Stimulated activated naive CD8-positive, alpha-beta T cell treated with anti-CD3 and anti-CD28 coated beads, Interleukin-15, Interleukin-2, amounts not matched to agents 100 ng/mL and 50 ng/mL, for 24 hours (primary cell): Measurements from ENCODE around the gene MLLT10.

Source experiments
- H3K27ac Mint-ChIP-seq: one replicate; pipeline ENCODE4 v1.8.0; 2021; ENCODE audit warnings: mild to moderate bottlenecking, mixed read lengths
- H3K27me3 Mint-ChIP-seq: one replicate; pipeline ENCODE4 v1.8.0; 2021; ENCODE audit warnings: mixed read lengths
- H3K36me3 Mint-ChIP-seq: one replicate; pipeline ENCODE4 v1.8.0; 2021; ENCODE audit warnings: low read depth, mixed read lengths
- H3K4me1 Mint-ChIP-seq: one replicate; pipeline ENCODE4 v1.8.0; 2021; ENCODE audit warnings: low read depth, mixed read lengths
- H3K4me3 Mint-ChIP-seq: one replicate; pipeline ENCODE4 v1.8.0; 2021; ENCODE audit warnings: mild to moderate bottlenecking, mixed read lengths
- H3K9me3 Mint-ChIP-seq: one replicate; pipeline ENCODE4 v1.8.0; 2021; ENCODE audit warnings: mixed read lengths

MLLT10 gene

GRCh38 chr10:21518641-21519396, 15.2 kb upstream of the MLLT10 start:
- H3K4me1 Mint-ChIP-seq = peaks cover 34% of the 10 kb centered on the region
- peak overlapping the region; percentile 86 for H3K4me3 Mint-ChIP-seq
- no peaks in the 10 kb centered on the region for H3K9me3 Mint-ChIP-seq
- no peaks in the 10 kb centered on the region for H3K36me3 Mint-ChIP-seq
- H3K27ac Mint-ChIP-seq = no peak overlapping the region
- H3K27me3 Mint-ChIP-seq = peaks cover 84% of the 10 kb centered on the region

- H3K9me3 Mint-ChIP-seq = no peaks in the 10 kb centered on the region
- peak overlapping the region; percentile 86 for H3K4me3 Mint-ChIP-seq
- H3K4me1 Mint-ChIP-seq = peaks cover 35% of the 10 kb centered on the region
- H3K27ac Mint-ChIP-seq = no peak overlapping the region
- H3K36me3 Mint-ChIP-seq = no peaks in the 10 kb centered on the region
- H3K27me3 Mint-ChIP-seq = peaks cover 86% of the 10 kb centered on the region
Observed at GRCh38 chr10:21519397-21519933, 14.6 kb upstream of the MLLT10 start.

- H3K9me3 Mint-ChIP-seq = no peaks in the 10 kb centered on the region
- H3K27ac Mint-ChIP-seq = no peak overlapping the region
- H3K4me3 Mint-ChIP-seq = peak overlapping the region; percentile 86
- peaks cover 40% of the 10 kb centered on the region for H3K4me1 Mint-ChIP-seq
- H3K36me3 Mint-ChIP-seq = no peaks in the 10 kb centered on the region
- peaks cover 86% of the 10 kb centered on the region for H3K27me3 Mint-ChIP-seq
Observed at GRCh38 chr10:21519941-21520436, 14.0 kb upstream of the MLLT10 start.

GRCh38 chr10:21520509-21520908, 13.5 kb upstream of the MLLT10 start:
- peaks cover 86% of the 10 kb centered on the region for H3K27me3 Mint-ChIP-seq
- peaks cover 46% of the 10 kb centered on the region for H3K4me1 Mint-ChIP-seq
- H3K27ac Mint-ChIP-seq = peak overlapping the region; percentile 32
- no peaks in the 10 kb centered on the region for H3K9me3 Mint-ChIP-seq
- peak overlapping the region; percentile 86 for H3K4me3 Mint-ChIP-seq
- no peaks in the 10 kb centered on the region for H3K36me3 Mint-ChIP-seq

- H3K9me3 Mint-ChIP-seq = no peaks in the 10 kb centered on the region
- no peak overlapping the region for H3K27ac Mint-ChIP-seq
- H3K4me1 Mint-ChIP-seq = peaks cover 45% of the 10 kb centered on the region
- H3K36me3 Mint-ChIP-seq = no peaks in the 10 kb centered on the region
- no peak overlapping the region for H3K4me3 Mint-ChIP-seq
- peaks cover 83% of the 10 kb centered on the region for H3K27me3 Mint-ChIP-seq
Observed at GRCh38 chr10:21520949-21521348, 13.1 kb upstream of the MLLT10 start.

GRCh38 chr10:21521751-21522533, 12.1 kb upstream of the MLLT10 start:
- peaks cover 82% of the 10 kb centered on the region for H3K27me3 Mint-ChIP-seq
- H3K4me3 Mint-ChIP-seq = no peak overlapping the region

GRCh38 chr10:21522631-21523406, 11.2 kb upstream of the MLLT10 start:
- peaks cover 78% of the 10 kb centered on the region for H3K27me3 Mint-ChIP-seq
- H3K9me3 Mint-ChIP-seq = no peaks in the 10 kb centered on the region
- H3K4me1 Mint-ChIP-seq = peaks cover 48% of the 10 kb centered on the region
- H3K4me3 Mint-ChIP-seq = no peak overlapping the region
- no peak overlapping the region for H3K27ac Mint-ChIP-seq
- no peaks in the 10 kb centered on the region for H3K36me3 Mint-ChIP-seq

More at GRCh38 chr10:21521751-21522533, 12.1 kb upstream of the MLLT10 start:
- Mint-ChIP-seq H3K9me3 (no peaks in the 10 kb centered on the region), H3K27ac (no peak overlapping the region), H3K4me1 (peaks cover 47% of the 10 kb centered on the region), H3K36me3 (no peaks in the 10 kb centered on the region)

- Mint-ChIP-seq H3K36me3 (no peaks in the 10 kb centered on the region), H3K4me3 (no peak overlapping the region), H3K9me3 (no peaks in the 10 kb centered on the region), H3K27me3 (peaks cover 78% of the 10 kb centered on the region), H3K4me1 (peaks cover 47% of the 10 kb centered on the region), H3K27ac (no peak overlapping the region)
Observed at GRCh38 chr10:21523557-21524008, 10.4 kb upstream of the MLLT10 start.

- H3K4me3 Mint-ChIP-seq = no peak overlapping the region
- H3K9me3 Mint-ChIP-seq = no peaks in the 10 kb centered on the region
- peaks cover 77% of the 10 kb centered on the region for H3K27me3 Mint-ChIP-seq
- no peak overlapping the region for H3K27ac Mint-ChIP-seq
- H3K36me3 Mint-ChIP-seq = no peaks in the 10 kb centered on the region
- peaks cover 42% of the 10 kb centered on the region for H3K4me1 Mint-ChIP-seq
Observed at GRCh38 chr10:21524131-21524525, 9.9 kb upstream of the MLLT10 start.

GRCh38 chr10:21524526-21525366, 9.3 kb upstream of the MLLT10 start:
- H3K36me3 Mint-ChIP-seq = no peaks in the 10 kb centered on the region
- peaks cover 40% of the 10 kb centered on the region for H3K4me1 Mint-ChIP-seq
- H3K4me3 Mint-ChIP-seq = peak overlapping the region; percentile 89
- H3K27me3 Mint-ChIP-seq = peaks cover 75% of the 10 kb centered on the region
- H3K27ac Mint-ChIP-seq = peak overlapping the region; percentile 92
- no peaks in the 10 kb centered on the region for H3K9me3 Mint-ChIP-seq

- H3K9me3 Mint-ChIP-seq = no peaks in the 10 kb centered on the region
- peaks cover 67% of the 10 kb centered on the region for H3K27me3 Mint-ChIP-seq
- peak within 1 kb of the TSS; percentile 93 for H3K27ac Mint-ChIP-seq
- H3K36me3 Mint-ChIP-seq = no peaks in the 10 kb centered on the region
- H3K4me3 Mint-ChIP-seq = peak within 1 kb of the TSS; percentile 89
- peaks cover 37% of the 10 kb centered on the region for H3K4me1 Mint-ChIP-seq
Observed at GRCh38 chr10:21525367-21526187, 8.5 kb upstream of the MLLT10 start, which contains the start of gene SKIDA1. Gene SKIDA1 (minus strand): TSS chr10:21525682. CDS start chr10:21517822, 7,860 bp downstream.

- no peaks in the 10 kb centered on the region for H3K36me3 Mint-ChIP-seq
- H3K27me3 Mint-ChIP-seq = peaks cover 60% of the 10 kb centered on the region
- H3K4me3 Mint-ChIP-seq = peak overlapping the region; percentile 83
- H3K27ac Mint-ChIP-seq = peak overlapping the region; percentile 93
- no peaks in the 10 kb centered on the region for H3K9me3 Mint-ChIP-seq
- peaks cover 37% of the 10 kb centered on the region for H3K4me1 Mint-ChIP-seq
Observed at GRCh38 chr10:21526188-21526859, 7.7 kb upstream of the MLLT10 start.
